ENCODE measurements around the gene RAD51B. TPM values are rescaled to one million over a fixed set of nuclear protein-coding genes. Genes with fewer than 3 reads are reported as not detected.

The RAD51B gene
- total and polyA plus RNA-seq, 4 donors = 2.5 to 95.0 (median 9.6) TPM

DNA sequence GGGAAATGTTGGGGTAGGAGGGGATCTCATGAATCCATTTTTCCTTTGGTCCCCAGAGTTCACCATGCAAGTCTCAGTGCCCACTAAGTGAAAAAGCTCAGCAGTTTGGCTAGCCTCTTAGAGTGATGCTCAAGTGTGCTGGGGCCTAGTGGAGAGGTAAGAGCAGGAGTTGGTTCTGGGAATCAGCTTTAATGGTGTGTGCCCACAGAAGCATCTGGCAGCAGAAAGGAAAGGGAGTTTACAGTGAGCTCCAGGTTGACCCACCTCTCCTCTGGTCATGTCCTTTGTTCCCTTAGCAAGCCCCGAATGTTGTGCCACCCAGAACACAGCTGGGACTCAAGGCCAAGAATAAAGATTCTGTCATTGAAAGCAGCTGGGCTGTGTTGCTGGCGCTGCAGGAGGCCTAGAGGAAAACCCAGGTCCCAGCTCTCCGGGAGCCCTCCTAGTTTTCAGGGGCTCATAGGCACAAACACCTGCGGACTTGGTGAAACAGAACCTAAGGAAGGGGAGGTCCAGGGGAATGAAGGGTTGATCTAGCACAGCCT, 652.5 kb downstream of the RAD51B start:
- 93 to 95% methylated on average over 4 of the region's 4 CpGs for WGBS, 2 donors
- H3K27ac ChIP-seq (ENCODE audit: low read depth in 1 of 2, low read length in 1 of 2) = no peak overlapping the region
- H3K9ac ChIP-seq (ENCODE audit: insufficient read depth in 1 of 2, low read length in 2 of 2) = no peak overlapping the region
- ATAC-seq (ENCODE audit: insufficient read depth, low FRiP score) = no peak
- H3K27me3 ChIP-seq (ENCODE audit: control insufficient read depth in 3 of 3, insufficient read depth in 3 of 3, low read length in 2 of 3) = no peaks in the 10 kb centered on the region
- H3K36me3 ChIP-seq (ENCODE audit: control insufficient read depth in 4 of 4, insufficient read depth in 4 of 4, low read length in 4 of 4) = no peaks in the 10 kb centered on the region
- DNase-seq = peak in 1 of 3 donors; percentile 52
- no peak overlapping the region for H3K4me3 ChIP-seq
- no peaks in the 10 kb centered on the region for H3K9me3 ChIP-seq (ENCODE audit: control insufficient read depth in 4 of 4, insufficient read depth in 3 of 4, low read length in 3 of 4)
- TF ChIP-seq, protein P1, sequence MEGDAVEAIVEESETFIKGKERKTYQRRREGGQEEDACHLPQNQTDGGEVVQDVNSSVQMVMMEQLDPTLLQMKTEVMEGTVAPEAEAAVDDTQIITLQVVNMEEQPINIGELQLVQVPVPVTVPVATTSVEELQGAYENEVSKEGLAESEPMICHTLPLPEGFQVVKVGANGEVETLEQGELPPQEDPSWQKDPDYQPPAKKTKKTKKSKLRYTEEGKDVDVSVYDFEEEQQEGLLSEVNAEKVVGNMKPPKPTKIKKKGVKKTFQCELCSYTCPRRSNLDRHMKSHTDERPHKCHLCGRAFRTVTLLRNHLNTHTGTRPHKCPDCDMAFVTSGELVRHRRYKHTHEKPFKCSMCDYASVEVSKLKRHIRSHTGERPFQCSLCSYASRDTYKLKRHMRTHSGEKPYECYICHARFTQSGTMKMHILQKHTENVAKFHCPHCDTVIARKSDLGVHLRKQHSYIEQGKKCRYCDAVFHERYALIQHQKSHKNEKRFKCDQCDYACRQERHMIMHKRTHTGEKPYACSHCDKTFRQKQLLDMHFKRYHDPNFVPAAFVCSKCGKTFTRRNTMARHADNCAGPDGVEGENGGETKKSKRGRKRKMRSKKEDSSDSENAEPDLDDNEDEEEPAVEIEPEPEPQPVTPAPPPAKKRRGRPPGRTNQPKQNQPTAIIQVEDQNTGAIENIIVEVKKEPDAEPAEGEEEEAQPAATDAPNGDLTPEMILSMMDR (IDR thresholded peaks at IDR 0.05; ENCODE audit: control extremely low read depth, extremely low read depth) = no peak
- peaks cover 2 to 17% (median 9%) of the 10 kb centered on the region in 5 donors for H3K4me1 ChIP-seq (ENCODE audit: control insufficient read depth in 5 of 5, insufficient read depth in 5 of 5, low read length in 5 of 5)

DNA sequence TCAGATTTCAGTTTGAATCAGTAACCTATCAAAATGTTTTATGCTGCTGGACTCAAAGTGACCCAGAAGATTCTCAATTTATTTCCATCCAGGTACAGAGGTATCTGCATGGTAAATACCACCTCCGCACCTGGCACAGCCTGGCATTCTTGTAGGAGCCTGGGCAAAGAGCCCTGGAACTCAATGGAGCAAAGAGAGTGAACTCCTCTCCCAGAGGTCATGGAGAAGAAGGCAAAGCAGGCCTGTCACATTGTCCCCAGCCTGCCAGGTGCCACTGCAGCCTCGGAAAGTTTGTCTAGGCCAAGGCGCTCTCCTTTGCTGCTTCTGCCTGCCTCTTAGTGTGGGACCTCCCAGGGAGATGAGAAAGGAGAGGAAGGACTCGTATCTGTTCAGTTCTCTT, 653.5 kb downstream of the RAD51B start:
- 67 to 77% methylated on average over 4 of the region's 4 CpGs for WGBS, 2 donors
- ATAC-seq (ENCODE audit: insufficient read depth, low FRiP score) (no peak), DNase-seq (no peak)
- Histone ChIP-seq H3K27me3 (ENCODE audit: control insufficient read depth in 3 of 3, insufficient read depth in 3 of 3, low read length in 2 of 3) (no peaks in the 10 kb centered on the region), H3K4me3 (no peak overlapping the region), H3K4me1 (ENCODE audit: control insufficient read depth in 5 of 5, insufficient read depth in 5 of 5, low read length in 5 of 5) (peaks cover 2 to 17% (median 9%) of the 10 kb centered on the region in 5 donors), H3K9ac (ENCODE audit: insufficient read depth in 1 of 2, low read length in 2 of 2) (no peak overlapping the region), H3K27ac (ENCODE audit: low read depth in 1 of 2, low read length in 1 of 2) (peak overlapping the region in 1 of 2 donors; percentile 32), H3K9me3 (ENCODE audit: control insufficient read depth in 4 of 4, insufficient read depth in 3 of 4, low read length in 3 of 4) (no peaks in the 10 kb centered on the region), H3K36me3 (ENCODE audit: control insufficient read depth in 4 of 4, insufficient read depth in 4 of 4, low read length in 4 of 4) (no peaks in the 10 kb centered on the region)
- TF ChIP-seq, protein P1 (IDR thresholded peaks at IDR 0.05; ENCODE audit: control extremely low read depth, extremely low read depth) = no peak

DNA sequence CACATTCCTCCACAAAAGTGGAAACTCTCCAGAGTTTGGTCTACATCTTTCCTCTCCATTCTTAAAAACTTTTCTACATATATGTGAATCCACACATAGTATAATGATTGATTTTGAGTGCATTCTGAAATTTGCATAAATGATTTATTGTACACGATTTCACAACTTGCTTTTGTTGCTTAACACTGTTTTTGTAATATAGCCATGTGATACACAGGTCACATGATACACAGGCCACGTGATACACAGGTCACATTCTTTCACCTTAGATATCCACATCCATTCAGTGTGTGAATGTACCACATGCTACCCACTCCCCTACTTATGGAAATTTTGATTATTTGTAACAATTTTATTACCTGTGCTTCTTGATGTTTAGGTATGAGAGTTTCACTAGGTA, 654.2 kb downstream of the RAD51B start:
- DNase-seq = peak in 1 of 3 donors; percentile 49
- WGBS, 2 donors = 68 to 78% methylated on average over 2 of the region's 2 CpGs
- Histone ChIP-seq H3K9ac (ENCODE audit: insufficient read depth in 1 of 2, low read length in 2 of 2) (no peak overlapping the region), H3K36me3 (ENCODE audit: control insufficient read depth in 4 of 4, insufficient read depth in 4 of 4, low read length in 4 of 4) (no peaks in the 10 kb centered on the region), H3K27me3 (ENCODE audit: control insufficient read depth in 3 of 3, insufficient read depth in 3 of 3, low read length in 2 of 3) (no peaks in the 10 kb centered on the region), H3K9me3 (ENCODE audit: control insufficient read depth in 4 of 4, insufficient read depth in 3 of 4, low read length in 3 of 4) (no peaks in the 10 kb centered on the region), H3K27ac (ENCODE audit: low read depth in 1 of 2, low read length in 1 of 2) (no peak overlapping the region), H3K4me3 (no peak overlapping the region), H3K4me1 (ENCODE audit: control insufficient read depth in 5 of 5, insufficient read depth in 5 of 5, low read length in 5 of 5) (peaks cover 2 to 17% (median 7%) of the 10 kb centered on the region in 5 donors)
- TF ChIP-seq, protein P1 (IDR thresholded peaks at IDR 0.05; ENCODE audit: control extremely low read depth, extremely low read depth) = no peak
- no peak for ATAC-seq (ENCODE audit: insufficient read depth, low FRiP score)

DNA sequence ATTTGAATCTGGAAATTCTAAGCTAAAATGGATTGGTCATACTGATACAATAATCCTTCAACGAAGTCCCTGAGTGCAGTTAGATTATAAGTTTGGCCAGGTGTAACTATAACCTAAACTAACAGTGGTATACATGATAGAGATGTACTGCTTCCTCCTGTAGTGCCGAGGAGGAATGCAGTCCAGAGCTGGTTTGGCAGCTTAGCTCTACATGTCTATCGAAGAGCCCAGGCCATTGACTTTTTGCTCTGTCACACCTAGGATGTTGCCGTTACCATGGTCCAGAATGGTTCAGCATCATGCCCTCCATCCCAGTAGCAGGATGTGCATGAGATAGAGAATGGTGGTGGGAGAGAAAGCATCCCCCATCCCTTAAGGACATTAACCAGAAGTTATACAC, 655.2 kb downstream of the RAD51B start:
- TF ChIP-seq, protein P1 (IDR thresholded peaks at IDR 0.05; ENCODE audit: control extremely low read depth, extremely low read depth) = no peak
- Histone ChIP-seq H3K4me3 (no peak overlapping the region), H3K27ac (ENCODE audit: low read depth in 1 of 2, low read length in 1 of 2) (no peak overlapping the region), H3K9ac (ENCODE audit: insufficient read depth in 1 of 2, low read length in 2 of 2) (no peak overlapping the region), H3K36me3 (ENCODE audit: control insufficient read depth in 4 of 4, insufficient read depth in 4 of 4, low read length in 4 of 4) (no peaks in the 10 kb centered on the region), H3K27me3 (ENCODE audit: control insufficient read depth in 3 of 3, insufficient read depth in 3 of 3, low read length in 2 of 3) (no peaks in the 10 kb centered on the region), H3K4me1 (ENCODE audit: control insufficient read depth in 5 of 5, insufficient read depth in 5 of 5, low read length in 5 of 5) (peaks cover 2 to 17% (median 7%) of the 10 kb centered on the region in 5 donors), H3K9me3 (ENCODE audit: control insufficient read depth in 4 of 4, insufficient read depth in 3 of 4, low read length in 3 of 4) (no peaks in the 10 kb centered on the region)
- ATAC-seq (ENCODE audit: insufficient read depth, low FRiP score) = no peak
- no peak for DNase-seq
- WGBS, 2 donors = 84 to 92% methylated on average over 4 of the region's 4 CpGs
